ENCODE measurements around the gene GXYLT2. TPM values are rescaled to one million over a fixed set of nuclear protein-coding genes. Genes with fewer than 3 reads are reported as not detected.

Gene GXYLT2
- total and polyA plus RNA-seq, 2 of the 13 experiments (the other 11 are each of a cell fraction or from before 2014, with no cell fraction given): 4.3 to 6.9 TPM

DNA sequence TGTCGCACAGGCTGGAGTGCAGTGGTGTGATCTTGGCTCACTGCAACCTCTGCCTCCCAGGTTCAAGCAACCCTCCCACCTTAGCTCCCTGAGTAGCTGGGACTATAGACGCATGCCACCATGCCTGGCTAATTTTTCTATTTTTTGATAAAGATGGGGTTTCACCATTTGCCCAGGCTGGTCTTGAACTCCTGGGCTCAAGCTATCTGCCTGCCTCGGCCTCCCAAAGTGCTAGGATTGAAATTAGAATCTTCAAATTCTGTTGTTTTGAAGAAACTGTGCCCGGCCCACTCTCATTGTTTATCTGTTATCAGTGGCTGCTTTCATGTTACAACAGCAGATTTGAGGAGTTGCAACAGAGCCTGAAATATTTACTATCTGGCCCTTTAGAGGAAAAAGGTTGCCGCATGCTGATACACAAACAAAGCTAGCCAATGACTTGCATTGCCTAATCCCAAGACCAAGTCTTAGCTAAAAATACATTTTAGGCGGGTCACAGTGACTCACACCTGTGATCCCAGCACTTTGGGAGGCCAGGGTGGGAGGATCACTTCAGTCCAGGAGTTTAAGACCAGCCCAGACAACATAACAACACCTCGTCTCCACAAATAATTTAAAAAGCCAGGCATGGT lies 65.6 kb downstream of the GXYLT2 start (continued):
- TF ChIP-seq, protein P1, sequence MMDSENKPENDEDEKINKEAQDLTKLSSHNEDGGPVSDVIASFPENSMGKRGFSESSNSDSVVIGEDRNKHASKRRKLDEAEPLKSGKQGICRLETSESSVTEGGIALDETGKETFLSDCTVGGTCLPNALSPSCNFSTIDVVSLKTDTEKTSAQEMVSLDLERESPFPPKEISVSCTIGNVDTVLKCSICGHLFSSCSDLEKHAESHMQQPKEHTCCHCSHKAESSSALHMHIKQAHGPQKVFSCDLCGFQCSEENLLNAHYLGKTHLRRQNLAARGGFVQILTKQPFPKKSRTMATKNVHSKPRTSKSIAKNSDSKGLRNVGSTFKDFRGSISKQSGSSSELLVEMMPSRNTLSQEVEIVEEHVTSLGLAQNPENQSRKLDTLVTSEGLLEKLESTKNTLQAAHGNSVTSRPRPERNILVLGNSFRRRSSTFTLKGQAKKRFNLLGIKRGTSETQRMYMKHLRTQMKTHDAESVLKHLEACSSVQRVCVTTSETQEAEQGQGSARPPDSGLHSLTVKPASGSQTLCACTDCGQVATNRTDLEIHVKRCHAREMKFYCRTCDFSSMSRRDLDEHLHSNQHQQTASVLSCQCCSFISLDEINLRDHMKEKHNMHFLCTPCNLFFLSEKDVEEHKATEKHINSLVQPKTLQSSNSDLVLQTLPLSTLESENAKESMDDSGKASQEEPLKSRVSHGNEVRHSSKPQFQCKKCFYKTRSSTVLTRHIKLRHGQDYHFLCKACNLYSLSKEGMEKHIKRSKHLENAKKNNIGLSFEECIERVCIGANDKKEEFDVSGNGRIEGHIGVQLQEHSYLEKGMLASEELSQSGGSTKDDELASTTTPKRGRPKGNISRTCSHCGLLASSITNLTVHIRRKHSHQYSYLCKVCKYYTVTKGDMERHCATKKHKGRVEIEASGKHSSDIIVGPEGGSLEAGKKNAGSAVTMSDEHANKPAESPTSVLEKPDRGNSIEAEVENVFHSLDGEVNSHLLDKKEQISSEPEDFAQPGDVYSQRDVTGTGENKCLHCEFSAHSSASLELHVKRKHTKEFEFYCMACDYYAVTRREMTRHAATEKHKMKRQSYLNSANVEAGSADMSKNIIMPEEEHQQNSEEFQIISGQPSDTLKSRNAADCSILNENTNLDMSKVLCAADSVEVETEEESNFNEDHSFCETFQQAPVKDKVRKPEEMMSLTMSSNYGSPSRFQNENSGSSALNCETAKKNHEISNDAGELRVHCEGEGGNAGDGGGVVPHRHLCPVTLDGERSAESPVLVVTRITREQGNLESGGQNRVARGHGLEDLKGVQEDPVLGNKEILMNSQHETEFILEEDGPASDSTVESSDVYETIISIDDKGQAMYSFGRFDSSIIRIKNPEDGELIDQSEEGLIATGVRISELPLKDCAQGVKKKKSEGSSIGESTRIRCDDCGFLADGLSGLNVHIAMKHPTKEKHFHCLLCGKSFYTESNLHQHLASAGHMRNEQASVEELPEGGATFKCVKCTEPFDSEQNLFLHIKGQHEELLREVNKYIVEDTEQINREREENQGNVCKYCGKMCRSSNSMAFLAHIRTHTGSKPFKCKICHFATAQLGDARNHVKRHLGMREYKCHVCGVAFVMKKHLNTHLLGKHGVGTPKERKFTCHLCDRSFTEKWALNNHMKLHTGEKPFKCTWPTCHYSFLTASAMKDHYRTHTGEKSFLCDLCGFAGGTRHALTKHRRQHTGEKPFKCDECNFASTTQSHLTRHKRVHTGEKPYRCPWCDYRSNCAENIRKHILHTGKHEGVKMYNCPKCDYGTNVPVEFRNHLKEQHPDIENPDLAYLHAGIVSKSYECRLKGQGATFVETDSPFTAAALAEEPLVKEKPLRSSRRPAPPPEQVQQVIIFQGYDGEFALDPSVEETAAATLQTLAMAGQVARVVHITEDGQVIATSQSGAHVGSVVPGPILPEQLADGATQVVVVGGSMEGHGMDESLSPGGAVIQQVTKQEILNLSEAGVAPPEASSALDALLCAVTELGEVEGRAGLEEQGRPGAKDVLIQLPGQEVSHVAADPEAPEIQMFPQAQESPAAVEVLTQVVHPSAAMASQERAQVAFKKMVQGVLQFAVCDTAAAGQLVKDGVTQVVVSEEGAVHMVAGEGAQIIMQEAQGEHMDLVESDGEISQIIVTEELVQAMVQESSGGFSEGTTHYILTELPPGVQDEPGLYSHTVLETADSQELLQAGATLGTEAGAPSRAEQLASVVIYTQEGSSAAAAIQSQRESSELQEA (CRISPR knock-in tag; IDR thresholded peaks at IDR 0.05; ENCODE audit: not compliant biosample characterization): no peak
- TF ChIP-seq ZNF274 (CRISPR knock-in tag; IDR thresholded peaks at IDR 0.05) (no peak), ZNF136 (CRISPR knock-in tag; IDR thresholded peaks at IDR 0.05; ENCODE audit: low read depth) (0 out of 2 replicates have a peak, but pooled peaks have one; percentile 71), HCFC1 (IDR thresholded peaks at IDR 0.05; ENCODE audit: low read depth, low read length) (no peak), ZNF232 (CRISPR knock-in tag; IDR thresholded peaks at IDR 0.05; ENCODE audit: borderline replicate concordance) (no peak), MEIS1 (CRISPR knock-in tag; IDR thresholded peaks at IDR 0.05; ENCODE audit: borderline replicate concordance) (no peak), ZNF614 (CRISPR knock-in tag; IDR thresholded peaks at IDR 0.05; ENCODE audit: borderline replicate concordance) (peak; percentile 79), ZNF619 (CRISPR knock-in tag; IDR thresholded peaks at IDR 0.05) (no peak), PRMT3 (CRISPR knock-in tag; IDR thresholded peaks at IDR 0.05; ENCODE audit: borderline replicate concordance, low read depth) (no peak), ZNF121 (CRISPR knock-in tag; IDR thresholded peaks at IDR 0.05) (peak; percentile 46; the same call in 1 of the 2 replicates), RNF2 (conservative IDR thresholded peaks at IDR 0.05; ENCODE audit: low read depth) (no peak), ZNF773 (CRISPR knock-in tag; IDR thresholded peaks at IDR 0.05; ENCODE audit: borderline replicate concordance) (no peak), ZNF839 (CRISPR knock-in tag; IDR thresholded peaks at IDR 0.05; ENCODE audit: borderline replicate concordance) (no peak), RFXANK (CRISPR knock-in tag; IDR thresholded peaks at IDR 0.05) (peak; percentile 81; the same call in 1 of the 2 replicates)
- TF ChIP-seq, protein P2, sequence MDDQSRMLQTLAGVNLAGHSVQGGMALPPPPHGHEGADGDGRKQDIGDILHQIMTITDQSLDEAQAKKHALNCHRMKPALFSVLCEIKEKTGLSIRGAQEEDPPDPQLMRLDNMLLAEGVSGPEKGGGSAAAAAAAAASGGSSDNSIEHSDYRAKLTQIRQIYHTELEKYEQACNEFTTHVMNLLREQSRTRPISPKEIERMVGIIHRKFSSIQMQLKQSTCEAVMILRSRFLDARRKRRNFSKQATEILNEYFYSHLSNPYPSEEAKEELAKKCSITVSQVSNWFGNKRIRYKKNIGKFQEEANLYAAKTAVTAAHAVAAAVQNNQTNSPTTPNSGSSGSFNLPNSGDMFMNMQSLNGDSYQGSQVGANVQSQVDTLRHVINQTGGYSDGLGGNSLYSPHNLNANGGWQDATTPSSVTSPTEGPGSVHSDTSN (CRISPR knock-in tag; IDR thresholded peaks at IDR 0.05; ENCODE audit: borderline replicate concordance): no peak
- TF ChIP-seq, protein P3, sequence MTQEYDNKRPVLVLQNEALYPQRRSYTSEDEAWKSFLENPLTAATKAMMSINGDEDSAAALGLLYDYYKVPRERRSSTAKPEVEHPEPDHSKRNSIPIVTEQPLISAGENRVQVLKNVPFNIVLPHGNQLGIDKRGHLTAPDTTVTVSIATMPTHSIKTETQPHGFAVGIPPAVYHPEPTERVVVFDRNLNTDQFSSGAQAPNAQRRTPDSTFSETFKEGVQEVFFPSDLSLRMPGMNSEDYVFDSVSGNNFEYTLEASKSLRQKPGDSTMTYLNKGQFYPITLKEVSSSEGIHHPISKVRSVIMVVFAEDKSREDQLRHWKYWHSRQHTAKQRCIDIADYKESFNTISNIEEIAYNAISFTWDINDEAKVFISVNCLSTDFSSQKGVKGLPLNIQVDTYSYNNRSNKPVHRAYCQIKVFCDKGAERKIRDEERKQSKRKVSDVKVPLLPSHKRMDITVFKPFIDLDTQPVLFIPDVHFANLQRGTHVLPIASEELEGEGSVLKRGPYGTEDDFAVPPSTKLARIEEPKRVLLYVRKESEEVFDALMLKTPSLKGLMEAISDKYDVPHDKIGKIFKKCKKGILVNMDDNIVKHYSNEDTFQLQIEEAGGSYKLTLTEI (CRISPR knock-in tag; conservative IDR thresholded peaks at IDR 0.05): no peak
- TF ChIP-seq, protein P4, sequence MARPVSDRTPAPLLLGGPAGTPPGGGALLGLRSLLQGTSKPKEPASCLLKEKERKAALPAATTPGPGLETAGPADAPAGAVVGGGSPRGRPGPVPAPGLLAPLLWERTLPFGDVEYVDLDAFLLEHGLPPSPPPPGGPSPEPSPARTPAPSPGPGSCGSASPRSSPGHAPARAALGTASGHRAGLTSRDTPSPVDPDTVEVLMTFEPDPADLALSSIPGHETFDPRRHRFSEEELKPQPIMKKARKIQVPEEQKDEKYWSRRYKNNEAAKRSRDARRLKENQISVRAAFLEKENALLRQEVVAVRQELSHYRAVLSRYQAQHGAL (CRISPR knock-in tag; IDR thresholded peaks at IDR 0.05; ENCODE audit: not compliant biosample characterization): no peak

All from HepG2 (cell line).